GM18505 (cell line): ENCODE results near the gene SKP1.

ENCODE experiments used
- ATAC-seq: cut with Tn5 transposase; IDR thresholded peaks from one replicate; pipeline ENCODE4 v1.9.1; 2021; ENCODE audit not compliant: unreplicated experiment
- POLR2A ChIP-seq: IDR thresholded peaks from 4 replicates; pipeline ENCODE4 v1.6.1; 2011; ENCODE audit warnings: borderline replicate concordance; ENCODE audit not compliant: insufficient read depth, insufficient read length; ENCODE audit errors: extremely low read depth

Gene SKP1

DNA sequence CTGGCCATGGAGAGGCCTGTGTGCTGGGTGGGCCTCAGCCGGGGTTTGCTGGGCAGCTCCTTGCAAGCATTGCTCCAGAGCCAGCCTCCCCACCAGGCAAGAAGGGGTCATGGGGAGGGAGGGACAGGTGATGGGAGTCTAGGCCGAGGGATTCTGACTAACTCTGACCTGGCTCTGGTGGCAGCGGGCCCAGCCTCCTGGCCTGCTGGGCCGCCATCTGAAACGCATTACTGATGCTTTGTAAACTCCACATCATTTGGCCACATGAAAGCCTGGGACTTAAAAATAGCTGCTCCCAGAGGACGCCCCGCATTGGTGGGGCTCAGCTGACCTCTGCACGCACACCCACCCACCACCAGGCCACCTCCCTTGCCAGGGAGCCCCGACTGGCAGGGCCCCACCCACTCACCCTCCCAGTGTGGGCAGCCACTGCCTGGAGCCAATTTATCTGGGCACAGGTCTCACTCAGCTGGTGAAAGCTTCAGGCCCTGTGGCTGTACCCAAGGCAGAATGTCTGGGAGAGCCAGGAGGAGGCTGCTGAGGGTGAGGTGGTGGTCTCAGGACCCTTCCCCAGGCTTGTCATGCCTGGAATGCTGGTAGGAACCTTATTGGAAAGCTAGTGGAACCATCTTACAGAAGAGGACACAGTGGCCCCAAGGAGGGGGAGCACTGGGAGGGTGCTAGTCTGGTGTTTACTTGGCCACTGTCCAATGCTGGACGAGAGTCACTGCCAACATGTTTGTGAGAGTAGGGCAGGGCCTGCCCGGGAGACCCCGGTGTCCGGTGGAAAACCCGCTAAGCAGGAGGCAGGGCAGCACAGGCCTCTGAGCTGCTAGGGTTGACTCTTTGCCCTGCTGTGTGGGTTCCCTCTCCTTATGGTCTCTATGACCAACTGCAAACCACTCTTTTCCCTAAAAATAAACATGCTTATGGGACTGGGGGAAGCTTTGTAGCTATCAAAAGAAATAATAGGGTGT lies 51.4 kb downstream of the SKP1 start:
- no peak for ATAC-seq
- no peak for TF ChIP-seq POLR2A

DNA sequence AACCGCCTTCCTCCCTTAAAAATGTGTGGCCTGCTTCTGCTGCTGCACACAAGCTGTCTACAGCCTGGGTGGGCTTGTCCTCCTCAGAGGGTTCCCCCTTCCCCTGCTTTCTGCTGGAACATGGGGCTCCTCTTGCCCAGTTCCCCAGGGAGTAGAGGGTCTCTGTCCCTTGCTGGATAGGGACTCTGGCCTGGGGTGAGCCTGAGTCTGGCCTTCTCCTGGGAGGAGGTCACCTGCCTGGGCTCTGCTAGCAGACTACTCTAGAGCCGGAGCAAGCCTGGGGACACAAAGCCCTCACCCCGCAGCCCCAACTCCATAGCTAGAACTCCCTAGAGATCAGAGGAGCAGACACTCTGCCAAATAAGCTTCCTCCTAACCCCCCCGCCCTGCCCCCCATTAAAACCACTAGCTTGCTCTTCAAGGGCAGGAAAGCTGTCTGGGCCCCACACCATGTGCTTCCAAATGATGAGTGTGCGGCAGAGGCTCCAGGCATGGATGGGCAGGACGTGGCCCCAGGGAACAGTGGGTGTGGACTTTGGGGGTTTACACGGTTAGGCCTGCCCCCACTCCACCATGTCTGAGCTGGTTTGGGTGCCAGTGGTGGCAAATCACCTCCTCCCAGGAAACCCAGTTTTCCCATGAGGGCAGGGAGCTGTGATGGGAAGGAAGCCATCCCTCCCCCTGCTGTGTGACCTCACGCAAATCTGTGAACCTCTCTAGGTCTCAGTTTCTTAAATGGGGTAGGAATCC lies 52.3 kb downstream of the SKP1 start:
- ATAC-seq, result no peak
- TF ChIP-seq POLR2A, result no peak

- ATAC-seq, result no peak
- no peak for TF ChIP-seq POLR2A
Measured at GRCh38 chr5:134123360-134123759, 53.4 kb downstream of the SKP1 start.

DNA sequence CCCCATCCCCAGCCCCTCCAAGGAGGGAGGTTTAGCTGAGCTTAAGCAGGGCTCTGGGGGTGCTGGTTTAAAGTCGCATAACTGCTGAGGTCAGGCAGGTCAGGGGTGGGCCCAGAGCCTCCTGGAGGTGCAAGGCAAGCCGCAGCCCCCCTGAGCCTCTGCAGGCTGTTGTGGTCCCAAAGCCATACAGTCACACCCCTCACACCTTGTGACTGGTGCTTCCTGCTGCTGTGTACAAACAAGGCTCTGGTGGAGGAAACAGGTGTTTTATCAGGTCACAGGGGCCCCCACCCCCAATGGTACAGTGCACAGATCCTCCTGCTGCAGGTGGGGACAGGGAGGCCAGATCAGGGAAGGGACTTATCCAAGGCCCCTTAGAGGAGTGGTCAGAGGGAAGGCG lies 54.2 kb downstream of the SKP1 start:
- TF ChIP-seq POLR2A, result no peak
- ATAC-seq, result no peak

GRCh38 chr5:134120386-134121138 lies 56.2 kb downstream of the SKP1 start:
- no peak for TF ChIP-seq POLR2A
- ATAC-seq, result no peak

- TF ChIP-seq POLR2A, result no peak
- no peak for ATAC-seq
Measured at GRCh38 chr5:134119720-134120119, 57.0 kb downstream of the SKP1 start.

DNA sequence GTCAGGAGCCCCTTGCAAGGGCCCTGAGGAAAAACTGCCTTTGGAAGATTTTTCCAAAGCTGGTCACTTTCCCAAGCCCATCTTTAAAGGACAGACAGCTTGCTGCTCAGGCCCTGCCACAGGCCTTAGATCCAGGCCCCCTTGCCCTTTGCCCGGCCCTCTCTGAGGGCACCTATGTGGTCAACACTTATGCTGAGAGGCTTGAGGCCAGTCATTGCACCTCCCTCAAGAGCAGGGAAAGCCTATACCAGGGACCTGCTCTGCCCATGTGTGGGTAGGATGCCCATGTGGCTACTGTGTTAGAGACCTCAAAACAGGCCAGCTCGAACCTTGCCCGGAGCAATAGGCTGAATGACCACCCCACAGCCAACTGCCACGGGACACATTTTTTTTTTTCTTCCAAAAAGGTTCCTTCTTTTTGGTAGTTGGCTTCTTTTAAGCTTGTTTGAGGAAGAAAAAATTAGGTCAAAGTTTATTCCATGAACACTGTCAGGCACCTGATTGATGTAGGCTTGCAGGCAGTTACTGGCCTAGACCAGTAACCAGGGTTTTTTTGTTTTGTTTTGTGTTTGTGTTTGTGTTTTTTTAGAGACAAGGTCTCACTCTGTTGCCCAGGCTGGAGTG lies 58.4 kb downstream of the SKP1 start:
- ATAC-seq, result no peak
- TF ChIP-seq POLR2A, result no peak

GRCh38 chr5:134116789-134117761 lies 59.7 kb downstream of the SKP1 start:
- ATAC-seq, result no peak
- TF ChIP-seq POLR2A, result no peak

DNA sequence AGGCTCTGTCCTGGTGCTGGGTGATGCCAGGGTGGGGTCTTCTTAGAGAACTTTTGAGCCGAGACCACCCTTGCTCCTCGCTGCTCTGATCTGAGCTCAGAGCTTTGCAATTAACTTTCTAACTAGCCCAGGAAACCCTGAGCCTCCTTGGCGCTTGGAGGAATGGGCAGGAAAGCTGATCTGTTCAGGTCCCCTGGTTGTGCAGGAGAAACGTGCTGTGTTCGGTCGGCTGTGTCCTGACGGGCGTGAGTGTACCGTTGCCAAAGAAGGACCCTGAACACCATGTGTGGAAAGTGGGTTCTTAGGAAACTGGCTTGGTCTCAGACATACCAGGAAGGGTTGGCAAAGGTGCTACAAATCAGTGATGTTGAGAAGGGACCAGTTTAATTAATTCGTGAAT lies 60.5 kb downstream of the SKP1 start:
- ATAC-seq, result no peak
- TF ChIP-seq POLR2A, result no peak

GRCh38 chr5:134115806-134116175 lies 61.0 kb downstream of the SKP1 start:
- ATAC-seq, result no peak
- TF ChIP-seq POLR2A, result no peak

- no peak for TF ChIP-seq POLR2A
- ATAC-seq, result peak; percentile 8
Measured at GRCh38 chr5:134114886-134115805, 61.6 kb downstream of the SKP1 start.
